Adrenal gland (tissue), 12 donors: ENCODE results near the gene FRY. TPM values are rescaled to one million over a fixed set of nuclear protein-coding genes. Genes with fewer than 3 reads are reported as not detected.

ENCODE experiments used
- DNase-seq, 7 donors: peaks; one replicate each; pipeline ENCODE4 v3.0.0-alpha.2; 2019 to 2020
- H3K27ac ChIP-seq, 5 donors: fragments of 200-600 bp; sonication (generic) in 4 of 5; 1 replicate in 3 of 5; 2 replicates in 2 of 5; pipeline versions ENCODE4 v1.5.1 to v1.8.0; 2016 to 2020; ENCODE audit warnings: mild to moderate bottlenecking in 1 of 5
- H3K27me3 ChIP-seq: fragments of 200-600 bp; 2 replicates; pipeline ENCODE4 v1.8.0; 2021
- H3K36me3 ChIP-seq, 2 donors: fragments of 200-600 bp; replicated peaks in 1 of 2; 1 replicate in 1 of 2; 2 replicates in 1 of 2; pipeline versions ENCODE4 v1.5.1 to v1.8.0; 2018 to 2022
- H3K4me1 ChIP-seq, 2 donors: fragments of 200-600 bp; replicated peaks in 1 of 2; 1 replicate in 1 of 2; 2 replicates in 1 of 2; pipeline versions ENCODE4 v1.5.1 to v1.8.0; 2018 to 2021
- H3K4me3 ChIP-seq, 4 donors: fragments of 200-600 bp; sonication (generic) in 3 of 4; one replicate each; pipeline ENCODE4 v1.5.1; 2016 to 2018
- H3K9me3 ChIP-seq, 3 donors: fragments of 200-600 bp; sonication (generic) in 1 of 3; replicated peaks in 1 of 3; 1 replicate in 2 of 3; 2 replicates in 1 of 3; pipeline versions ENCODE4 v1.5.1 to v1.8.0; 2016 to 2021
- CTCF ChIP-seq, 6 experiments: fragments of 450-650 bp in 4 of 6; fragments of 200-600 bp in 2 of 6; sonication (generic) in 1 of 6; IDR thresholded peaks; 1 replicate in 5 of 6; 2 replicates in 1 of 6; pipeline versions ENCODE4 v1.5.1 to v1.8.0; 2016 to 2021; ENCODE audit warnings: antibody characterized with exemption in 6 of 6, mild to moderate bottlenecking in 2 of 6, moderate library complexity in 1 of 6
- POLR2A ChIP-seq, 2 donors: fragments of 450-650 bp; IDR thresholded peaks; one replicate each; pipeline ENCODE4 v1.6.1; 2017; ENCODE audit warnings: antibody characterized with exemption in 2 of 2, mild to moderate bottlenecking in 2 of 2, moderate library complexity in 1 of 2
- WGBS, 4 donors: extraction: QIAGEN DNeasy Blood & Tissue Kit in 2 of 4; methylation state at CpG; one replicate each; pipeline versions ENCODE4 v1.1.5 to v1.1.7; 2013 to 2017; 5-methylcytosine and 5-hydroxymethylcytosine counted together
- intact Hi-C, 2 donors: fragments of 100-400 bp; cut with DNase I; formaldehyde crosslinking; loops; one replicate each; pipeline versions ENCODE4 v1.14.1 to v1.15.0; 2022 to 2023
- polyA plus RNA-seq, 3 donors: library from polyadenylated mRNA; stranded (reverse); fragments of 200-250 nt in 2 of 3; fragments of 350-450 nt in 1 of 3; fragmentation: Illumina TruSeq in 1 of 3; extraction: RNeasy Lipid Tissue Mini Kit (QIAGEN cat#74804) in 1 of 3; gene quantifications; one replicate each; pipeline ENCODE4 v1.2.3, GENCODE V29; 2013 to 2014
- total RNA-seq, 9 donors: library from RNA; depleted of rRNA in 4 of 9; stranded (reverse); fragments of >200 nt in 4 of 9; fragments of 120-200 nt in 1 of 9; fragmentation: NEBNext Ultra II Directional in 1 of 9; extraction: Animal tissue kit (Norgen Biotek cat#: 25700) in 1 of 9; gene quantifications; one replicate each; pipeline versions ENCODE4 v1.1.0 to v1.2.4, GENCODE V29; 2013 to 2023
- donor health status: healthy with polysubstance abuse.
- donor health status: Bipolar disorder and iron deficiency.
- donor health status: DM: yes; HTN: yes; CAD: no.
- donor health status: DM: no; HTN: no; CAD: no.
- donor health status: DM: no; HTN: no; CAD: no.
- donor health status: DM: yes; HTN: yes; CAD: no.

FRY gene
- total and polyA plus RNA-seq, 12 donors = 1.5 to 17.2 (median 7.3) TPM

DNA sequence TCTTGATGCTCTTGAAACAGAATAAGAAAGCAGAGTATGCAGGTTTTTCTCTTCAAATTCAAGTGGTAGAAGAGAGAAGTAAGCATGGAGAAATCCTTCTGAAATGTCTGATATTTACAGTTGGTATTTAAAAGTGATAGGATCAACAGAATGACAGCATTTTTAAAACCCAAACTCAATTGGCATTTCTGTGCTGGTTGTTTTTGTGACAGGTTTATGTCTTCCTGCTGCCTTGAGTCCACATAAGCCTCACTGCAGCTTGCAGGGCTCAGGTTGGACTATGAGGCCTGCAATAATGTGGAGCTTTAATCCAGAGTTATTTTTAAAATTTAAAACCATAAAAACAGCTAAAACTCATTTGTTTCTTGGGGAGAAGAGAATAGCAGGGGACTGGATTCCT is 178.5 kb downstream of the FRY start:
- no peaks in the 10 kb centered on the region for H3K36me3 ChIP-seq
- DNase-seq = no peak
- no peaks in the 10 kb centered on the region for H3K4me1 ChIP-seq
- no peak for TF ChIP-seq CTCF (IDR thresholded peaks at IDR 0.05)
- TF ChIP-seq POLR2A (IDR thresholded peaks at IDR 0.05) = no peak
- no peak overlapping the region for H3K4me3 ChIP-seq
- intact Hi-C loops = no loop called here
- H3K9me3 ChIP-seq = no peaks in the 10 kb centered on the region
- H3K27me3 ChIP-seq = no peaks in the 10 kb centered on the region
- no peak overlapping the region for H3K27ac ChIP-seq

GRCh38 chr13:32211813-32212212 is 180.2 kb downstream of the FRY start:
- Histone ChIP-seq H3K4me3 (no peak overlapping the region), H3K27me3 (no peaks in the 10 kb centered on the region), H3K27ac (no peak overlapping the region), H3K4me1 (no peaks in the 10 kb centered on the region), H3K9me3 (no peaks in the 10 kb centered on the region), H3K36me3 (no peaks in the 10 kb centered on the region)
- DNase-seq = no peak
- 83 to 93% (median 89%) methylated on average over 3 of the region's 3 CpGs for WGBS, 4 donors
- TF ChIP-seq POLR2A (IDR thresholded peaks at IDR 0.05) = no peak
- TF ChIP-seq CTCF (IDR thresholded peaks at IDR 0.05) = no peak
- intact Hi-C loops = no loop called here

- H3K4me1 ChIP-seq = no peaks in the 10 kb centered on the region
- H3K9me3 ChIP-seq = no peaks in the 10 kb centered on the region
- DNase-seq = no peak
- WGBS, 4 donors = 71 to 83% (median 77%) methylated on average over 3 of the region's 3 CpGs
- H3K4me3 ChIP-seq = no peak overlapping the region
- H3K27me3 ChIP-seq = no peaks in the 10 kb centered on the region
- intact Hi-C loops = no loop called here
- TF ChIP-seq CTCF (IDR thresholded peaks at IDR 0.05) (no peak), POLR2A (IDR thresholded peaks at IDR 0.05) (no peak)
- H3K36me3 ChIP-seq = no peaks in the 10 kb centered on the region
- no peak overlapping the region for H3K27ac ChIP-seq
These were observed 180.8 kb downstream of the FRY start for GRCh38 chr13:32212421-32212820.

- no peak overlapping the region for H3K27ac ChIP-seq
- no peaks in the 10 kb centered on the region for H3K36me3 ChIP-seq
- no peak overlapping the region for H3K4me3 ChIP-seq
These were observed 182.1 kb downstream of the FRY start for GRCh38 chr13:32213626-32214025.

More at GRCh38 chr13:32213626-32214025, 182.1 kb downstream of the FRY start:
- Histone ChIP-seq H3K9me3 (no peaks in the 10 kb centered on the region), H3K4me1 (no peaks in the 10 kb centered on the region), H3K27me3 (no peaks in the 10 kb centered on the region)
- no peak for DNase-seq
- no peak for TF ChIP-seq CTCF (IDR thresholded peaks at IDR 0.05)
- no peak for TF ChIP-seq POLR2A (IDR thresholded peaks at IDR 0.05)
- intact Hi-C loops = no loop called here
